Sigmoid colon (tissue), 7 donors: ENCODE data around the gene PAK6. TPM values are rescaled to one million over a fixed set of nuclear protein-coding genes. Genes with fewer than 3 reads are reported as not detected.

Experiments used
- DNase-seq: peaks from one replicate; pipeline ENCODE4 v3.0.0-alpha.2; 2019
- H3K27ac ChIP-seq, 4 donors: fragments of 200-600 bp; sonication (generic); one replicate each; pipeline ENCODE4 v1.5.1; 2016 to 2019; ENCODE audit warnings: mild to moderate bottlenecking in 1 of 4
- H3K27me3 ChIP-seq, 3 donors: fragments of 200-600 bp; sonication (generic); one replicate each; pipeline ENCODE4 v1.5.1; 2019; ENCODE audit warnings: mild to moderate bottlenecking in 1 of 3
- H3K36me3 ChIP-seq, 4 donors: fragments of 200-600 bp; sonication (generic); one replicate each; pipeline ENCODE4 v1.5.1; 2016 to 2019
- H3K4me1 ChIP-seq, 4 donors: fragments of 200-600 bp; sonication (generic); one replicate each; pipeline ENCODE4 v1.5.1; 2017 to 2019
- H3K4me3 ChIP-seq, 4 donors: fragments of 200-600 bp; sonication (generic); one replicate each; pipeline ENCODE4 v1.5.1; 2017 to 2019; ENCODE audit warnings: mild to moderate bottlenecking in 2 of 4, moderate library complexity in 1 of 4
- H3K9me3 ChIP-seq, 4 donors: fragments of 200-600 bp in 3 of 4; sonication (generic) in 3 of 4; one replicate each; pipeline versions ENCODE4 v1.5.1 to v1.6.1; 2013 to 2019
- EP300 ChIP-seq, 4 donors: sonication (generic); formaldehyde crosslinking; IDR thresholded peaks; one replicate each; pipeline ENCODE4 v1.6.1; 2017; ENCODE audit warnings: antibody characterized with exemption in 4 of 4
- POLR2A ChIP-seq, 2 donors: fragments of 450-650 bp; IDR thresholded peaks; one replicate each; pipeline ENCODE4 v1.6.1; 2016; ENCODE audit warnings: antibody characterized with exemption in 2 of 2, mild to moderate bottlenecking in 2 of 2, moderate library complexity in 2 of 2
- POLR2AphosphoS5 ChIP-seq, 4 donors: sonication (generic); formaldehyde crosslinking; IDR thresholded peaks; one replicate each; pipeline ENCODE4 v1.6.1; 2017; ENCODE audit warnings: antibody characterized with exemption in 4 of 4
- WGBS, 2 donors: extraction: QIAGEN DNeasy Blood & Tissue Kit; methylation state at CpG; one replicate each; pipeline ENCODE4 v1.1.7; 2013; 5-methylcytosine and 5-hydroxymethylcytosine counted together
- intact Hi-C: fragments of 100-400 bp; cut with DNase I; formaldehyde crosslinking; loops from one replicate; pipeline ENCODE4 v1.15.1; 2023
- polyA plus RNA-seq, 3 donors: library from polyadenylated mRNA; stranded (reverse); fragments of 200-250 nt; gene quantifications; one replicate each; pipeline ENCODE4 v1.2.3, GENCODE V29; 2013
- total RNA-seq, 4 donors: library from RNA; depleted of rRNA; stranded (reverse); fragments of >200 nt; gene quantifications; one replicate each; pipeline ENCODE4 v1.1.0, GENCODE V29; 2016
- TF ChIP-seq, protein P1 (sequence below), 4 experiments: fragments of 450-650 bp in 3 of 4; fragments of 200-600 bp in 1 of 4; IDR thresholded peaks; one replicate each; pipeline ENCODE4 v1.5.1; 2016 to 2019; ENCODE audit warnings: antibody characterized with exemption in 4 of 4, mild to moderate bottlenecking in 3 of 4, moderate library complexity in 2 of 4
- donor health status: healthy with polysubstance abuse.
- donor health status: Bipolar disorder and iron deficiency.
- donor health status: healthy.

Gene PAK6
- total and polyA plus RNA-seq, 7 donors = 0.33 to 3.0 (median 1.4) TPM

GRCh38 chr15:40312370-40313158, 73.7 kb downstream of the PAK6 start:
- no peak overlapping the region for H3K27ac ChIP-seq
- no peak overlapping the region for H3K4me3 ChIP-seq
- peaks cover 0 to 6% (median 2%) of the 10 kb centered on the region in 4 donors for H3K4me1 ChIP-seq
- no peaks in the 10 kb centered on the region for H3K36me3 ChIP-seq
- 93 to 94% methylated on average over 10 of the region's 10 CpGs for WGBS, 2 donors
- no peak for DNase-seq
- H3K27me3 ChIP-seq = no peaks in the 10 kb centered on the region
- intact Hi-C loops = no loop called here
- TF ChIP-seq, protein P1, sequence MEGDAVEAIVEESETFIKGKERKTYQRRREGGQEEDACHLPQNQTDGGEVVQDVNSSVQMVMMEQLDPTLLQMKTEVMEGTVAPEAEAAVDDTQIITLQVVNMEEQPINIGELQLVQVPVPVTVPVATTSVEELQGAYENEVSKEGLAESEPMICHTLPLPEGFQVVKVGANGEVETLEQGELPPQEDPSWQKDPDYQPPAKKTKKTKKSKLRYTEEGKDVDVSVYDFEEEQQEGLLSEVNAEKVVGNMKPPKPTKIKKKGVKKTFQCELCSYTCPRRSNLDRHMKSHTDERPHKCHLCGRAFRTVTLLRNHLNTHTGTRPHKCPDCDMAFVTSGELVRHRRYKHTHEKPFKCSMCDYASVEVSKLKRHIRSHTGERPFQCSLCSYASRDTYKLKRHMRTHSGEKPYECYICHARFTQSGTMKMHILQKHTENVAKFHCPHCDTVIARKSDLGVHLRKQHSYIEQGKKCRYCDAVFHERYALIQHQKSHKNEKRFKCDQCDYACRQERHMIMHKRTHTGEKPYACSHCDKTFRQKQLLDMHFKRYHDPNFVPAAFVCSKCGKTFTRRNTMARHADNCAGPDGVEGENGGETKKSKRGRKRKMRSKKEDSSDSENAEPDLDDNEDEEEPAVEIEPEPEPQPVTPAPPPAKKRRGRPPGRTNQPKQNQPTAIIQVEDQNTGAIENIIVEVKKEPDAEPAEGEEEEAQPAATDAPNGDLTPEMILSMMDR (IDR thresholded peaks at IDR 0.05) = no peak
- TF ChIP-seq EP300 (IDR thresholded peaks at IDR 0.05) (no peak), POLR2AphosphoS5 (IDR thresholded peaks at IDR 0.05) (no peak), POLR2A (IDR thresholded peaks at IDR 0.05) (no peak)
- H3K9me3 ChIP-seq = no peaks in the 10 kb centered on the region

GRCh38 chr15:40313531-40314398, 74.9 kb downstream of the PAK6 start:
- H3K27ac ChIP-seq = no peak overlapping the region
- intact Hi-C loops = no loop called here
- H3K4me1 ChIP-seq = no peaks in the 10 kb centered on the region
- no peaks in the 10 kb centered on the region for H3K36me3 ChIP-seq
- TF ChIP-seq EP300 (IDR thresholded peaks at IDR 0.05) = no peak
- no peak for TF ChIP-seq POLR2A (IDR thresholded peaks at IDR 0.05)
- TF ChIP-seq, protein P1 (IDR thresholded peaks at IDR 0.05) = no peak
- no peak for TF ChIP-seq POLR2AphosphoS5 (IDR thresholded peaks at IDR 0.05)
- DNase-seq = peak; percentile 74
- no peak overlapping the region for H3K4me3 ChIP-seq
- no peaks in the 10 kb centered on the region for H3K27me3 ChIP-seq
- WGBS, 2 donors = 19 to 36% methylated on average over 10 of the region's 10 CpGs
- no peaks in the 10 kb centered on the region for H3K9me3 ChIP-seq

- no peak for DNase-seq
- no peaks in the 10 kb centered on the region for H3K9me3 ChIP-seq
Measured at GRCh38 chr15:40314723-40315276, 75.9 kb downstream of the PAK6 start.

GRCh38 chr15:40316931-40317330, 78.1 kb downstream of the PAK6 start:
- DNase-seq = no peak
- WGBS, 2 donors = 77 to 81% methylated on average over 3 of the region's 3 CpGs
- Histone ChIP-seq H3K27me3 (no peaks in the 10 kb centered on the region), H3K4me1 (peaks cover 0 to 11% (median 6%) of the 10 kb centered on the region in 4 donors), H3K27ac (no peak overlapping the region), H3K36me3 (no peaks in the 10 kb centered on the region), H3K4me3 (no peak overlapping the region), H3K9me3 (no peaks in the 10 kb centered on the region)
- TF ChIP-seq POLR2A (IDR thresholded peaks at IDR 0.05) (no peak), EP300 (IDR thresholded peaks at IDR 0.05) (no peak), POLR2AphosphoS5 (IDR thresholded peaks at IDR 0.05) (no peak)
- TF ChIP-seq, protein P1 (IDR thresholded peaks at IDR 0.05) = no peak
- intact Hi-C loops = no loop called here

More at GRCh38 chr15:40314723-40315276, 75.9 kb downstream of the PAK6 start:
- Histone ChIP-seq H3K4me1 (no peaks in the 10 kb centered on the region), H3K27ac (no peak overlapping the region), H3K4me3 (no peak overlapping the region), H3K36me3 (no peaks in the 10 kb centered on the region), H3K27me3 (no peaks in the 10 kb centered on the region)
- TF ChIP-seq POLR2AphosphoS5 (IDR thresholded peaks at IDR 0.05) (no peak), POLR2A (IDR thresholded peaks at IDR 0.05) (no peak), EP300 (IDR thresholded peaks at IDR 0.05) (no peak)
- intact Hi-C loops = no loop called here
- 76 to 85% methylated on average over 4 of the region's 4 CpGs for WGBS, 2 donors

DNA sequence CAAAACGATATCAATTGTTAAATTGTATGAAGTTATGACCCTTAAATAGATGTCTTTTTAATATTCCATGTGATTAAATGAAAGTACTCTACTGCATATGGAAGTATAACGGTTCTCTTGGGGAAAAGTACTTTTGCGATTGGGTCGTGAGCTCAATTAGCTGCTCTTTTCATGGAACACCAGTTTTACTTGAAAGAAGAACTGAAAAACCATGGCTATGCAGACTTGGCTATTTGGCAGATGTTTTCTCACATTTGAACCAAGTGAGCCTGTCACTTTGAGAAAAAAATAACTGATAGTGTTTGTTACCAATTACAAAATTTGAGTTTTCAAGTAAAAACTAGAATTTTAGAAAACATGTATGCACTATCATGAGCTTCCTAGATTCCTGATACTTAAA, 78.7 kb downstream of the PAK6 start:
- intact Hi-C loops = no loop called here
- WGBS, 2 donors = 70 to 81% methylated on average over 4 of the region's 4 CpGs
- no peak for DNase-seq
- H3K36me3 ChIP-seq = no peaks in the 10 kb centered on the region
- H3K9me3 ChIP-seq = no peaks in the 10 kb centered on the region
- peaks cover 0 to 17% (median 12%) of the 10 kb centered on the region in 4 donors for H3K4me1 ChIP-seq
- no peaks in the 10 kb centered on the region for H3K27me3 ChIP-seq
- TF ChIP-seq POLR2A (IDR thresholded peaks at IDR 0.05) = no peak
- TF ChIP-seq, protein P1 (IDR thresholded peaks at IDR 0.05) = no peak
- no peak for TF ChIP-seq POLR2AphosphoS5 (IDR thresholded peaks at IDR 0.05)
- TF ChIP-seq EP300 (IDR thresholded peaks at IDR 0.05) = no peak
- H3K27ac ChIP-seq = no peak overlapping the region
- no peak overlapping the region for H3K4me3 ChIP-seq
